AG09319 (cell line): ENCODE measurements around the gene SLC28A1.

Experiments
- DNase-seq: peaks from one replicate; pipeline ENCODE4 v3.0.0-alpha.2; 2010; ENCODE audit warnings: low read depth; ENCODE audit errors: extremely low read depth
- CTCF ChIP-seq: IDR thresholded peaks from 2 replicates; pipeline ENCODE4 v1.5.1; 2011; ENCODE audit warnings: low read depth, mild to moderate bottlenecking, inconsistent platforms, low read length, moderate library complexity

The SLC28A1 gene

GRCh38 chr15:84928843-84929168 is 44.3 kb downstream of the SLC28A1 start:
- DNase-seq: no peak
- no peak for TF ChIP-seq CTCF

GRCh38 chr15:84929795-84930603 is 45.5 kb downstream of the SLC28A1 start:
- no peak for TF ChIP-seq CTCF
- no peak for DNase-seq

- no peak for DNase-seq
Observed at GRCh38 chr15:84934942-84935729, 50.7 kb downstream of the SLC28A1 start.

GRCh38 chr15:84937144-84937543 is 52.7 kb downstream of the SLC28A1 start:
- TF ChIP-seq CTCF: no peak
- no peak for DNase-seq

More at GRCh38 chr15:84934942-84935729, 50.7 kb downstream of the SLC28A1 start:
- peak; percentile 6; the same call in 1 of the 2 replicates for TF ChIP-seq CTCF

- no peak for DNase-seq
- no peak for TF ChIP-seq CTCF
Observed at GRCh38 chr15:84938726-84939125, 54.3 kb downstream of the SLC28A1 start.

GRCh38 chr15:84940399-84940798 is 55.9 kb downstream of the SLC28A1 start:
- DNase-seq: no peak
- TF ChIP-seq CTCF: no peak

GRCh38 chr15:84942456-84942855 is 58.0 kb downstream of the SLC28A1 start:
- no peak for DNase-seq
- no peak for TF ChIP-seq CTCF
